ENCODE data around the gene ZMYND8.

ZMYND8 gene

GRCh38 chr20:47174456-47175243, 181.8 kb downstream of the ZMYND8 start:
- H3K4me1 ChIP-seq (ENCODE audit: control insufficient read depth, insufficient read depth, low read length) = no peaks in the 10 kb centered on the region
- H3K27ac ChIP-seq (ENCODE audit: low read depth, low read length) = no peak overlapping the region
- no peak overlapping the region for H3K4me3 ChIP-seq (ENCODE audit: low read depth, low read length)
- no peaks in the 10 kb centered on the region for H3K27me3 ChIP-seq (ENCODE audit: control insufficient read depth, insufficient read depth, low read length)
- no peaks in the 10 kb centered on the region for H3K9me3 ChIP-seq (ENCODE audit: control insufficient read depth, insufficient read depth, low read depth, low read length)
- H3K36me3 ChIP-seq (ENCODE audit: control insufficient read depth, insufficient read depth, low read length) = no peaks in the 10 kb centered on the region
- H3K9ac ChIP-seq (ENCODE audit: low read length) = no peak overlapping the region

- H3K9ac ChIP-seq (ENCODE audit: low read length) = no peak overlapping the region
- no peaks in the 10 kb centered on the region for H3K9me3 ChIP-seq (ENCODE audit: control insufficient read depth, insufficient read depth, low read depth, low read length)
- no peaks in the 10 kb centered on the region for H3K36me3 ChIP-seq (ENCODE audit: control insufficient read depth, insufficient read depth, low read length)
- no peaks in the 10 kb centered on the region for H3K4me1 ChIP-seq (ENCODE audit: control insufficient read depth, insufficient read depth, low read length)
- H3K27ac ChIP-seq (ENCODE audit: low read depth, low read length) = no peak overlapping the region
- no peaks in the 10 kb centered on the region for H3K27me3 ChIP-seq (ENCODE audit: control insufficient read depth, insufficient read depth, low read length)
- no peak overlapping the region for H3K4me3 ChIP-seq (ENCODE audit: low read depth, low read length)
Measured at GRCh38 chr20:47173596-47174216, 182.8 kb downstream of the ZMYND8 start.

- Histone ChIP-seq H3K4me1 (ENCODE audit: control insufficient read depth, insufficient read depth, low read length) (no peaks in the 10 kb centered on the region), H3K27me3 (ENCODE audit: control insufficient read depth, insufficient read depth, low read length) (no peaks in the 10 kb centered on the region), H3K9me3 (ENCODE audit: control insufficient read depth, insufficient read depth, low read depth, low read length) (no peaks in the 10 kb centered on the region), H3K9ac (ENCODE audit: low read length) (no peak overlapping the region), H3K27ac (ENCODE audit: low read depth, low read length) (no peak overlapping the region), H3K4me3 (ENCODE audit: low read depth, low read length) (no peak overlapping the region), H3K36me3 (ENCODE audit: control insufficient read depth, insufficient read depth, low read length) (no peaks in the 10 kb centered on the region)
Measured at GRCh38 chr20:47172579-47172978, 183.9 kb downstream of the ZMYND8 start.

GRCh38 chr20:47167846-47168245, 188.7 kb downstream of the ZMYND8 start:
- no peak overlapping the region for H3K4me3 ChIP-seq (ENCODE audit: low read depth, low read length)
- no peaks in the 10 kb centered on the region for H3K9me3 ChIP-seq (ENCODE audit: control insufficient read depth, insufficient read depth, low read depth, low read length)
- H3K4me1 ChIP-seq (ENCODE audit: control insufficient read depth, insufficient read depth, low read length) = no peaks in the 10 kb centered on the region
- no peak overlapping the region for H3K27ac ChIP-seq (ENCODE audit: low read depth, low read length)
- H3K9ac ChIP-seq (ENCODE audit: low read length) = no peak overlapping the region
- no peaks in the 10 kb centered on the region for H3K27me3 ChIP-seq (ENCODE audit: control insufficient read depth, insufficient read depth, low read length)
- no peaks in the 10 kb centered on the region for H3K36me3 ChIP-seq (ENCODE audit: control insufficient read depth, insufficient read depth, low read length)

- Histone ChIP-seq H3K9ac (ENCODE audit: low read length) (no peak overlapping the region), H3K4me3 (ENCODE audit: low read depth, low read length) (no peak overlapping the region), H3K27ac (ENCODE audit: low read depth, low read length) (no peak overlapping the region), H3K4me1 (ENCODE audit: control insufficient read depth, insufficient read depth, low read length) (no peaks in the 10 kb centered on the region), H3K36me3 (ENCODE audit: control insufficient read depth, insufficient read depth, low read length) (no peaks in the 10 kb centered on the region), H3K9me3 (ENCODE audit: control insufficient read depth, insufficient read depth, low read depth, low read length) (no peaks in the 10 kb centered on the region), H3K27me3 (ENCODE audit: control insufficient read depth, insufficient read depth, low read length) (no peaks in the 10 kb centered on the region)
Measured at GRCh38 chr20:47165376-47165865, 191.1 kb downstream of the ZMYND8 start.

DNA sequence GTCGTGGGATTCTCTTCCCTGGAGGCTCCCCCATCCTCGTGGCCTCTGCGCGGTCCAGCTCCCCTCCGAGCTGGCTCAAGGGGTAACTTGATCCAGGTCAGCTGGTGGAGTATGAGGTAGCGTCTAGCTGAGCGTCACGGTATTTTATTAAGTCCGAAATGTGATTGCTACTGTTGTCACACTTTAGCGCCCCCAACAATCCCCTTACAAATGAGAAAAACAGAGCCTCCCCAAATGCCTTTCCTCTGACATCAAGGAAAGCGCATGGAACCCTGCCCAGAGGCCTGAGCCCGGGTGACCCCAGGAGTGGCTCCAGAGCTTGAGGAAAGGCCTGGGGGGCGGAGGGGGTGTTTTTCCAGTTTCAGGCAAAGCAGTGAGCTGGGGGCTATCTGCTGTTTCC, 192.4 kb downstream of the ZMYND8 start:
- Histone ChIP-seq H3K36me3 (ENCODE audit: control insufficient read depth, insufficient read depth, low read length) (no peaks in the 10 kb centered on the region), H3K4me1 (ENCODE audit: control insufficient read depth, insufficient read depth, low read length) (no peaks in the 10 kb centered on the region), H3K4me3 (ENCODE audit: low read depth, low read length) (no peak overlapping the region), H3K9ac (ENCODE audit: low read length) (no peak overlapping the region), H3K9me3 (ENCODE audit: control insufficient read depth, insufficient read depth, low read depth, low read length) (no peaks in the 10 kb centered on the region), H3K27me3 (ENCODE audit: control insufficient read depth, insufficient read depth, low read length) (no peaks in the 10 kb centered on the region), H3K27ac (ENCODE audit: low read depth, low read length) (no peak overlapping the region)

- Histone ChIP-seq H3K4me1 (ENCODE audit: control insufficient read depth, insufficient read depth, low read length) (no peaks in the 10 kb centered on the region), H3K9me3 (ENCODE audit: control insufficient read depth, insufficient read depth, low read depth, low read length) (no peaks in the 10 kb centered on the region), H3K9ac (ENCODE audit: low read length) (no peak overlapping the region), H3K27ac (ENCODE audit: low read depth, low read length) (no peak overlapping the region), H3K4me3 (ENCODE audit: low read depth, low read length) (no peak overlapping the region), H3K27me3 (ENCODE audit: control insufficient read depth, insufficient read depth, low read length) (no peaks in the 10 kb centered on the region), H3K36me3 (ENCODE audit: control insufficient read depth, insufficient read depth, low read length) (no peaks in the 10 kb centered on the region)
Measured at GRCh38 chr20:47161411-47161810, 195.1 kb downstream of the ZMYND8 start.

- Histone ChIP-seq H3K9ac (ENCODE audit: low read length) (no peak overlapping the region), H3K27ac (ENCODE audit: low read depth, low read length) (no peak overlapping the region), H3K36me3 (ENCODE audit: control insufficient read depth, insufficient read depth, low read length) (no peaks in the 10 kb centered on the region), H3K4me3 (ENCODE audit: low read depth, low read length) (no peak overlapping the region), H3K9me3 (ENCODE audit: control insufficient read depth, insufficient read depth, low read depth, low read length) (no peaks in the 10 kb centered on the region), H3K27me3 (ENCODE audit: control insufficient read depth, insufficient read depth, low read length) (no peaks in the 10 kb centered on the region), H3K4me1 (ENCODE audit: control insufficient read depth, insufficient read depth, low read length) (no peaks in the 10 kb centered on the region)
Measured at GRCh38 chr20:47160992-47161391, 195.5 kb downstream of the ZMYND8 start.

DNA sequence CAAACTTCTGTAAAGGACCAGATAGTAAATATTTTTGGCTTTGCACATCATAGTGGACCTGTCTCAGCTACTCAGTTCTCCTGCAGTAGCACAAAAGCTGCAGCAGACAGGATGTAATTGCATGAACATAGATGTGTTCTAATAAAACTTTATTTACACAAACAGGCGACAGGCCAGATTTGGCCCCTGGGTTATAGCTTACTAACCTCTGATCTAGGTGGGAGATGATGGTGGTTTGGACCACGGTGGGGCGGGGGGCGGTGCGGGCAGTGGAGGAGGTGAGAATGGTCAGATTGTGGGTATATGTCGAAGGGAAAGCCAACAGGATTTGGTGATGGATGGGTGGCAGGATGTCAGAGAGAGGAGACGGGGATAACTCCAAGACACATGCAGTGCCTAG, 196.3 kb downstream of the ZMYND8 start:
- no peak overlapping the region for H3K27ac ChIP-seq (ENCODE audit: low read depth, low read length)
- no peaks in the 10 kb centered on the region for H3K9me3 ChIP-seq (ENCODE audit: control insufficient read depth, insufficient read depth, low read depth, low read length)
- no peaks in the 10 kb centered on the region for H3K27me3 ChIP-seq (ENCODE audit: control insufficient read depth, insufficient read depth, low read length)
- no peaks in the 10 kb centered on the region for H3K36me3 ChIP-seq (ENCODE audit: control insufficient read depth, insufficient read depth, low read length)
- no peak overlapping the region for H3K4me3 ChIP-seq (ENCODE audit: low read depth, low read length)
- no peak overlapping the region for H3K9ac ChIP-seq (ENCODE audit: low read length)
- H3K4me1 ChIP-seq (ENCODE audit: control insufficient read depth, insufficient read depth, low read length) = no peaks in the 10 kb centered on the region

Data from HUES6 (cell line).